GM19239 (cell line): Measurements from ENCODE around the gene PWWP2B.
A peak's percentile ranks its signal among the peaks of the same experiment; 100 is the strongest.

Experiments used
- DNase-seq: peaks from one replicate; pipeline ENCODE4 v3.0.0; 2011; ENCODE audit warnings: low spot score; ENCODE audit not compliant: insufficient read length
- FAIRE-seq: peaks from 2 replicates; lab custom pipeline; 2011; peaks lifted over from hg19 to GRCh38; lab: Jason Lieb, UNC

The PWWP2B gene

DNA sequence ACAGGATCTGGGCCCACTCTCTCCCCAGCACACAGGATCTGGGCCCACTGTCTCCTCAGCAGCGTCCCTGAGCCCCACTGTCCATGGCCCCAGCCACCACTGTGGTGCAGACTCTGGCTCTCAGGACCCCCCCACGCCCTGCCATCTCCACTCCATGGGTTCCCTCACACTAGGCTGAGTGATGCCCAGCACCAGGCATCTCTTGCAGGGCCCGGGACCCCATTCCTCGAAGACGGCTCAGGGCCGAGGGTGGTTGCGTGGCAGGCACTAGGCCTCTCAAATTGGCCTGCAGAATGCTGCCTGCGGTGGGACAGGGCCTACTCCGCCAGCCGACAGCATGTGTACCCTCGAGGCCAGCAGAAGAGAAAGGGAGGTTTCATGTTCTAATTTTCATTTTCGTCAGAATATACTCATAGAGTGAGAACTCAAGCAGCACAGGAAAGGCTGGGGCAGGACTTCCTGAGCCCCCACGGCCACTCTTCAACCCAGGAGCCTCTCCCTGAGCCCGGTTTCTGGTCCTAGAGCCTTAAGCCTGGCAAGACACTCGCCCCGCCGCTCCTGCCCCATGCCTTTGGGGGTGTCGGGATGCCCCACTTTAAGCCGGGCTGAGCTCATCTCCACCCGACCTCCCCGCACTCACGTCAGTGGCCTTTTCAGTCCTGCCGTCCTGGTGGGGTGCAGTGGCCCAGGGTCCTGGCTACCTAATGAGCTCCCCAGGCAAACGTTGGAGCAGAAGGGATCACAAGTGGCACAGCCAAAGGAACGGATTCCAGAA lies 44.0 kb downstream of the PWWP2B start:
- DNase-seq (no peak), FAIRE-seq (no peak)

DNA sequence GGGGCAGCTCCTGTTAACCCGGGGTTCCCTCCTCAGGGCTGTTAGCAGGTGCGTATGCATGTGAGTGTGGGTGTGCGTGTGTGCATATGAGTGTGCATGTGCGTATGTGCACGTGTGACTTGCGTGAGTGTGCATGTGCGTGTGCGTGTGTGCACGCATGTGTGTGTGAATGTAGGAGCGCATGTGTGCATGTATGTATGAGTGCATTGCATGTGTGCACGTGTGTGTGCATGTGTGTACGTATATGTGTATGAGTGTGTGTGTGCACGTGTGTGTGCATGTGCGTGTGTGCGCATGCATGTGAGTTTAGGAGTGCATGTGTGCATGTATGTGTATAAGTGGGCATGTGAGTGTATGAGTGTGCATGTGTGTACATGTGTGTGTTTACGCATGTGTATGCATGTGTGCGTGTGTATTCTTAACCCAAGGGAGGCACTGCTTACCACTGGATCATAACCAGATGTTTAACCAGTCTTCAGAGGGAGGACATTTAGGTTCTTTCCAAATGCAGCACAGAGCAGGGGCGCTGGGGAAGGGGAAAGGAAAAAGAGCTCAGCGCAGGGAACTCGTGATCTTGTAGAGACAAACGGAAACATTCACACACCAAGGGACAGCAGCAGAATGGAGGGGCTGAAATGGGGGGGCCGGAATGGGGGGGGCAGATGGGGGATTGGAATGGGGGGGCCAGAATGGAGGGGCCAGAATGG lies 45.0 kb downstream of the PWWP2B start:
- FAIRE-seq: no peak
- DNase-seq: no peak

DNA sequence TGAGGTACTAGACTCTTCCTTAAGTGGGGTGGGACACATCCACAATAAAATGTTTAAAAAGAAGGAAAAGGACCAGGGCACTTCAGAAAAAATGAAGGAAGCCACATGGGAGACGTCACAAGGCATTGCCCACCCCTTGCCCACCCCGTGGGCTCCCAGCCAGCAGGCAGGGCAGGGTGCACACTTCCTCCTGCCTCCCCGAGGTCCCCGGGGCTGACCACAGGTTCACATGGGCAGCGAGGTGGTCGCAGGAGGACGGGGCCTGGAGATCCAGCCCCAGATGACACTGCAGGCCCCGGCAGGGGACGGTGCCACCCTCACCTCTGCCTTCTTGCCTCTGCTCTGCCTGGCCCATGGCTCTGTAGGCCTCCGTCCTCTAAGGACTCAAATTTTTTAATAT lies 45.6 kb downstream of the PWWP2B start:
- FAIRE-seq (no peak), DNase-seq (no peak)

- DNase-seq (no peak), FAIRE-seq (no peak)
Measured at GRCh38 chr10:132443605-132443982, 46.6 kb downstream of the PWWP2B start.

DNA sequence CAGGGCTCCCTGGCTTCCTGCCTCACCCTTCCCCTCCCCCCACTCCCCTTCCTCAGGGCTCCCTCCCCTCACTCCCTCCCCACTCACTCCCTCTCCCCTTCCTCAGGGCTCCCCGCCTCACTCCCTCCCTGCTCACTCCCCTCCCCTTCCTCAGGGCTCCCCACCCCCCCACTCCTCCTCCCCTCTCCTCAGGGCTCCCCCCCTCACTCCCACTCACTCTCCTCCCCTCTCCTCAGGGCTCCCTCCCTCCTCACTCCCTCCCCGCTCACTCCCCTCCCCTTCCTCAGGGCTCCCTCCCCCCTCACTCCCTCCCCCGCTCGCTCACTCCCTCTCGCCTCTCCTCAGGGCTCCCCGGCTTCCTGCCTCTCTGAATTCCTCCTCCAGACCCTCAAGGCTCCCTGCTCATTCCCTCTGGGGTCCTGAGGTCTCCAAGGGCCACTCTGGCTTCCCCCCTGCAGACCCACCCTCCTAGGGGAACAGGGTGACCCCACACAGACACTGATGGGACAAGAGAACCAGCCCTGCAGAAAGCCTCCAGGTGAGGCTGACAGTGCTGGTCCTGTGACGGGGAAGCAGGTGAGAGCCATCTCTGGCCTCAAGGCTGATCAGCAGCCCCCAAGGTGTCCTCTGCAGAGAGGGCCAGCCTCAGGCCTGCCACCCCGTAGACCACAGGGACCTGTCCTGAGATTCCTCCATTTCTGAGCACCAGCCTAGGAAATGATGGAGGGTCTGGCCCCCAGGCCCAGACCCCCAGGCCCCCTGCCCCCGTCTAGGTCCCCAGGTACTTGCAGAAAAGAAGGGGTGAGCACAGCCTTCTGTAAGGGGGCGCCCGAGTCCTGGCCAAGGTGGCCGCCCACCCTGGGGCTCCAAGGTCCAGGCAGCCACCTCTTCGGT lies 47.2 kb downstream of the PWWP2B start:
- no peak for FAIRE-seq
- DNase-seq: no peak

- no peak for DNase-seq
- FAIRE-seq: no peak
Measured at GRCh38 chr10:132444877-132445351, 47.9 kb downstream of the PWWP2B start.

GRCh38 chr10:132445516-132446194 lies 48.7 kb downstream of the PWWP2B start:
- DNase-seq: no peak
- no peak for FAIRE-seq

GRCh38 chr10:132446195-132446581 lies 49.2 kb downstream of the PWWP2B start:
- FAIRE-seq (no peak), DNase-seq (no peak)

DNA sequence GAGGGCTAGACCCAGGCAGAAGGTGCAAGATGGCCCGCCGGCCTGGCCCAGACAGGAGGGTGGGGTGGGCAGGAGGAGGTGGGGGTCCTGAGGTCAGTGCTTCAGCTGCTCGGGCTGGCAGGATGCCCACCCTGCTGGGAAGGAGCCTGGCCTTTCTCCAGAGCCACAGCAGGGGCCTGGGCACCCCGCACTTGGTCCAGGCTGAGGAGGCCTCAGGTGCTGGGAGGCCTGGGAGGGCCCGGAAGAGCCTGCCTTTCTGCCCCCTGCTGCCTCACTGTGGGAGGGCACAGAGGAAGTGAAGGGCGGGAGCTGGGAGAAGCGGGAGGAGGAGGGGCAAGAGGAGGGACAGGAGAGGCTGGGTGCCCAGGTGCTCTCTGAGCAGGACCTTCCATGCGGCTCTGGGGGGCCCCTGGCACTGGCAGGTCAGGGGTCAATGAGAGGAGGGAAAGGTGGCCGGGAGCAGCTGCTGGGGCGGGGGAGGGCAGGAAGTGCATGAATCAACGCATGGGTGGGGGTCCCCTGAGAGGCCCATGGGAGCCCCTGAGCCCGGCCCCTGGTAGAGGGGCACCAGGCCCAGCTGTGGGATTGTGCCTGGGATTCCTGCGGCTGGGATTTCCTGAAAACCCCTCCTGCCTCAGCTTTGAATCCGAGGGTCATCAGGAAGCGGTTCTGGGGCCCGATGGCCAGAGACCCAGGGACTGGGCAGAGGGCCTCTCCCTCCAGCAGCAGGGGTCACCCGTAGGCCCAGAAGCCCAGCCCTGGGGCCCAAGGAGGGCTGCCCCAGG lies 49.9 kb downstream of the PWWP2B start:
- FAIRE-seq (peak; percentile 81), DNase-seq (no peak)

DNA sequence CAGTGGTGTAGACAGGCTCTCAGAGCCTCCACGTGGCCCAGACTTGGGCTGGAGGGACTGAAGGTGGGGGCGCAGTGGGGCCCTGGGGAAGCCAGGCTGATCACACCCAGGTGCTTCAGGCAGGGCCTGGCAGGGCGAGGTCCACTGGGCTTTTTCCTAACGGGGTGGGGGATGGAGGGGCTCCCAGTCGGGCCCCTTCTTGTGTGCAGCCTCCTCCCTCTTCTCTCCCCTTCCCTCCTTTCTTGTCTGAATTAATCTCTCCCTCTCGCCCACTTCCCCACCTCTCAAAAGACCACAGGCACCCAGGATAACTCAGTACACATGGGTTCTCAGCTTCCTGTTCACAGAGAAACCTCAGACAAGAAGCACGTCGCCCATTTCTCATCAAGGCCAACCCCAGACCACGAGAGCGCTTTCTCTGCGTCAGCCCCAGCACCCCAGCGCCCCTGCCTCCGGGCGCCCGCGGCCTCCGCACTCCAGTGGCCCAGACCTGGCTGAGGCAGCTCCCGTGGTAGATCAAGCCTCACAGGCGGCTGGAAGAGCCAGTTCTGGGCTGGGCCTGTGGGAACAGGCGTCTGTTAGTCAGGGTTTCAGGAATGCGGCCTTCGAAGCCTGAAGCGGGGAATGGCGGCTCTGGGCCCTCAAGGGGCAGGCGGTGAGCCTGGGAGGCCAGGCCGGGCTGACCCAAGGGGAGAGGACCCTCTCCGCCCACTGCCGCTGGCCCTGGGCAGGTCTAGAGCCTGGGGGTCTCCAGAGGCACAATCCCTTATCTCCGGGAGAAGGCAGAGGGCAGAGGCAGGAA lies 50.6 kb downstream of the PWWP2B start:
- FAIRE-seq (peak; percentile 62), DNase-seq (no peak)

DNA sequence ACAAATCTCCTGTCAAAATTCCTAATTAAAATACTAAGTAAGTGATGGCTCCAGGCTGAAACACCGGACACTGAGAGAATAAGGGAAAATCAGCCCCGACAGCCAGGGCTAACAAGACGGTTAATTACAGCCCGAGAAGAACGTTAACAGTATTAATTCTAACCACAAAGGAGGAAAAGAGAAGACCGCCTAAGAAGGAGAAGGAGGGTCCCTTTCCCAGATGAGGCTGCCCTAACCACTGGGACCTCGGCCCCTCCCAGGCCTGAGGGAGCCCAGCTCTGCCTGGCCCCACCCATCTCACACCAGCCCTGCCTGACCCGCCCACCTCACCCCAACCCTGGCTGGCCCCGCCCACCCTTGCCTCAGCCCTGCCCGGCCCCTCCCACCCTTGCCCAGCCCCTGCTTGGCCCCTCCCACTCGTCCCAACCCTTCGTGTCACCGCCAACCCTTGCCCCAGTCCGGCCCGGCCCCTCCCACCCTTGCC lies 51.3 kb downstream of the PWWP2B start:
- peak; percentile 93 for FAIRE-seq

DNA sequence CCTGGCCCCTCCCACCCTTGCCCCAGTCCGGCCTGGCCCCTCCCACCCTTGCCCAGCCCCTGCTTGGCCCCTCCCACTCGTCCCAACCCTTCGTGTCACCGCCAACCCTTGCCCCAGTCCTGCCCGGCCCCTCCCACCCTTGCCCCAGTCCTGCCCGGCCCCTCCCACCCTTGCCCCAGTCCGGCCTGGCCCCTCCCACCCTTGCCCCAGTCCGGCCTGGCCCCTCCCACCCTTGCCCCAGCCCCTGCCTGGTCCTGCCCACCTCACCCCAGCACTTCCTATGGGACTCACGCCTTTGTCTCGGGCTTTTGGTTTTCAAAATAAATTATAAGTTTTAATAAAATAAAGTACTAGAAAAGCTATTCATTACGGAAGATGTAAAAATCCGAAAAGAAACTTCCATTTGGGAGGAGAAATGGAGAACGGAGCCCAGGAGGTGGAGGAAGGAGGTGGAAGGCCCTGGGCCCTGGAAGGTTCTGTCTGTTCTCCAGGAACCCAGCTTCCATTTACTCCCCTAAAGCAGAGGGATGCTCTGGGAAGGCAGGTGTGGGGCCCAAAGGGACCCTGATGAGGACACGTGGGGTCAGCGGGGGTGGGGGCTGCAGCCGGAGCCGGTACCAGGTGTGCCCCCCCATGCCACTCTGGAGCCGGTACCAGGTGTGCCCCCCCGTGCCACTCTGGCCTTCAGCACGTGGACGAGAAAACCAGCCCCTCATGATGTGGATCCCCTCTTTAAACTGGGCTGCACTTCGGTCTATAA lies 52.2 kb downstream of the PWWP2B start:
- DNase-seq: no peak
- FAIRE-seq: no peak

More for the DNA sequence above, 51.3 kb downstream of the PWWP2B start:
- DNase-seq: peak; percentile 70

DNA sequence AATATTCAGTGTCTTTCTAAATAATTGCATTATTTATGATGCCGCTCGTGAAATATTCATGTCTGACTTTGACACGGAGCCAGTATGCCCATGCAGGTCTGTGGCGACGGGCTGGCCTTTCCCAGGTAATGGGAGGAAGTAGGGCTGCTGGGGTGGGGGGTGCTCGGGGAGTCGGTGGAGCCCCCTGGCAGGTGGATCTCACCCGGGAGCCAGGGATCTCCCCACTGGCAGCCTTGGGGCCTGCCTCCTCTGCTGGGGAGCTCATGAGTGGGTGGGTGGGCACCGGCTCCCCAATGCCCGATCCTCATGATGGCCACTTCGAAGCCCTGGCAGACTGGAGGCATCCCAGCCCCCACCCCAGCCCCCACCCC lies 52.8 kb downstream of the PWWP2B start:
- FAIRE-seq: no peak
- DNase-seq: no peak

- DNase-seq (no peak), FAIRE-seq (no peak)
Measured at GRCh38 chr10:132450466-132450824, 53.4 kb downstream of the PWWP2B start.

DNA sequence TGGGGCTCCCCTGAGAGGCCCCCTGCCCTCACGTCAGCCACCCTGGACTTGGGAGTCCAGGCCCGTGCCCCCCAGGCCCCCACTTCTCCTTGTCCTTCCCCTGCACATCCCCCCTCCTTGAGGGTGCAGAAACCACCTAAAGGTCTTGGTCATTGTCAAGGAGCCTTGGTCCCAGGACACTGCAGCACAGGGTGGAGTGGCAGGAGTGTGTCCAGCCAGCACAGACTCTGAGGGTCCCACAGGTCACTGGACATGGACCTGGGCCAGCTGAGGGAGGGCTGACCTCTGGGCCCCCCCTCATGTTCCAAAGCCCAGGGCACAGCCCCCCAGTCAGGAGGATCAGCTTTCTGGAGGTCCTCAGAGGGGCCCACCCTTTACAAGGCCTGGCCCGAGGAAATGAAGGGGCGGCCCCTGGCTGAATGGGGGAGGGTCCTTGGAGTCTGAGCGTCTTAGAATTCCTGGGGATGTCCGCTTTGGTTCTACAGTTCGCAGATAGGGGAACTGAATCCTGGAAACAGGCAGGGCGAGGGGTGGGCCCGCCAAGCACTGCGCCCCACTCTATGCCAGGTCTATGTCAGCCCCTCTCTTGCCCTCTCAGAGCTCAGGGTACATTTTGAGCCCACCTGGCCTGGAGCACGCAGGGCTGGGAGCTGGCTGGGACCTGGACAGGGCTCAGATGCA lies 54.0 kb downstream of the PWWP2B start:
- no peak for FAIRE-seq
- DNase-seq: no peak

DNA sequence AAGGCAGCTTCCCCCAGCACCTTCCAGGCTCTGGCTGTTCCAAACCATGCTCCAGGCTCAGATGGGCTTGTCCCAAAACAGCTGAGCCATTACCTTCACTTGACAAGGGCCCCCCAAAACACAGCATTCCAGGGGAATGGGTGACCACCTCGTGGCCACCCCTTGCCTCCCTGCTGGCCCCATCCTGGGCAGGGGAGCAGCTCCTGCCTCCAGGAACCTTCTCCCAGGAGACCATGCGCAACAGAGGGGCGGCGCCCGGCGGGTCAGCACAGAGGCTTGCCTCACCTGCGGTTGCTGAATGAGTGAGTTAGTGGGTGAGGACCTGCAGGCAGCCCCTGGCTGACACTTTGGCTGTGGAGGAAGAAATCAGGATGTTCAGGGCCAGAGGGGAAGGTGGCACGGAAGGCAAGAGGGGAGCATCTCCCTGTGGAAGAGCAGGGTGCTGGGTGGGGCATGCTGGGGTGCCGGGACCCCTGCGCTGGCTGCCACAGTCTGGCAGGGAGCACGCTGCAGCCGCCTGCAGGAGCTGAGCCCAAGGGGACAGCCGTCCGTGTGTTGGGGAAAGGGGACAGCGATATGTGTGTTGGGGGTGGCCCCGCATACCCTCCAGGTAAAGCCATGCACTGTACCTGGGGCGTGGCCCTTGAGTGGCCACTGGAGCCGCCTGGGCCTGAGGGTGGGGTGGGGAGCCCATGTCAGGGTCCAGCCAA lies 54.7 kb downstream of the PWWP2B start:
- DNase-seq (no peak), FAIRE-seq (no peak)

DNA sequence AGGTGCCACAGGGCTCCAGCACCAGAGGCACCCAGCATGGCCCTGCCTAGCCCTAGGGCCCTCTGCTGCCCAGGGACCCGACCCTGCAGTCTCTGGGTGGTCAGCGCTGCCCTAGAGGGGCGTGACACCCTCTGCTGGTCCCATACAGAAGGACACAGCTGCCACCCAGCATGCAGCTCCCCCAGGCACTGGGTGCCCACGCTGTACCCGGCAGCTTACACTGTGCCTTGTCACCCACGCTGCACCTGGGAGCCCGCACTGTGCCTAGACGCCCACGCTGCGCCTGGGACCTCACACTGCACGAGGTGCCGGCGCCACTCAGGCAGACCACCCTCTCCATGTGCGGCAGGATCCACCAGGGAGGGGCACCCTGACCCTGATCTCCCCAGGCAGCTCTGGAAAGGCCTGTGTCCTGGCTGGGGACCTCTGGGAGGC lies 55.2 kb downstream of the PWWP2B start:
- DNase-seq (no peak), FAIRE-seq (no peak)
